ENCODE measurements around the gene FAM24A.

The FAM24A gene

GRCh38 chr10:122910310-122910709 lies at the start of gene FAM24A:
TSS of gene FAM24A (plus strand) at chr10:122910610. CDS start at chr10:122911635, 1,025 bp downstream.
- H4K20me1 ChIP-seq (ENCODE audit: insufficient read depth, low read length) = no peaks in the 10 kb centered on the region
- H3K4me3 ChIP-seq (ENCODE audit: low read length) = no peak within 1 kb of the TSS
- H3K27ac ChIP-seq (ENCODE audit: low read length) = no peak within 1 kb of the TSS
- H3K9me2 ChIP-seq (replicated peaks; ENCODE audit: insufficient read depth, low read length) = no peaks in the 10 kb centered on the region
- no peaks in the 10 kb centered on the region for H3K27me3 ChIP-seq (replicated peaks; ENCODE audit: insufficient read depth, low read length)
- no peak for TF ChIP-seq EZH2 (optimal IDR thresholded peaks at IDR 0.05; ENCODE audit: low read depth, low read length)
- no peak for TF ChIP-seq CTCF (IDR thresholded peaks at IDR 0.05; ENCODE audit: low read length)
- no peak for TF ChIP-seq EZH2phosphoT487 (IDR thresholded peaks at IDR 0.05; ENCODE audit: low read length)
- H3K79me2 ChIP-seq (ENCODE audit: low read length) = no peaks in the 10 kb centered on the region
- no peaks in the 10 kb centered on the region for H3K9me3 ChIP-seq (replicated peaks; ENCODE audit: insufficient read depth, low read length)
- H2AFZ ChIP-seq (ENCODE audit: low read length) = no peak within 1 kb of the TSS
- H3K36me3 ChIP-seq (replicated peaks; ENCODE audit: insufficient read depth, low read length) = no peaks in the 10 kb centered on the region
- H3K4me2 ChIP-seq (ENCODE audit: low read depth, low read length) = no peak within 1 kb of the TSS
- H3K4me1 ChIP-seq (ENCODE audit: low read length) = no peaks in the 10 kb centered on the region
- DNase-seq = no peak
- no peak within 1 kb of the TSS for H3K9ac ChIP-seq (ENCODE audit: low read length)
- H3F3A ChIP-seq (ENCODE audit: insufficient read depth, low read length) = no peaks in the 10 kb centered on the region

GRCh38 chr10:122861711-122862161 lies 48.7 kb upstream of the FAM24A start:
- Histone ChIP-seq H3K4me3 (ENCODE audit: low read length) (no peak overlapping the region), H3F3A (ENCODE audit: insufficient read depth, low read length) (no peaks in the 10 kb centered on the region), H3K27me3 (replicated peaks; ENCODE audit: insufficient read depth, low read length) (no peaks in the 10 kb centered on the region), H3K27ac (ENCODE audit: low read length) (no peak overlapping the region), H3K79me2 (ENCODE audit: low read length) (peaks cover 88% of the 10 kb centered on the region), H3K4me2 (ENCODE audit: low read depth, low read length) (no peak overlapping the region), H3K9me3 (replicated peaks; ENCODE audit: insufficient read depth, low read length) (no peaks in the 10 kb centered on the region), H3K9me2 (replicated peaks; ENCODE audit: insufficient read depth, low read length) (no peaks in the 10 kb centered on the region), H3K9ac (ENCODE audit: low read length) (no peak overlapping the region), H3K4me1 (ENCODE audit: low read length) (no peaks in the 10 kb centered on the region), H3K36me3 (replicated peaks; ENCODE audit: insufficient read depth, low read length) (no peaks in the 10 kb centered on the region), H2AFZ (ENCODE audit: low read length) (no peak overlapping the region), H4K20me1 (ENCODE audit: insufficient read depth, low read length) (no peaks in the 10 kb centered on the region)
- TF ChIP-seq CTCF (IDR thresholded peaks at IDR 0.05; ENCODE audit: low read length) = no peak
- TF ChIP-seq EZH2 (optimal IDR thresholded peaks at IDR 0.05; ENCODE audit: low read depth, low read length) = no peak
- TF ChIP-seq EZH2phosphoT487 (IDR thresholded peaks at IDR 0.05; ENCODE audit: low read length) = no peak
- no peak for DNase-seq

- no peak for TF ChIP-seq EZH2phosphoT487 (IDR thresholded peaks at IDR 0.05; ENCODE audit: low read length)
- no peak for TF ChIP-seq CTCF (IDR thresholded peaks at IDR 0.05; ENCODE audit: low read length)
- TF ChIP-seq EZH2 (optimal IDR thresholded peaks at IDR 0.05; ENCODE audit: low read depth, low read length) = no peak
- H4K20me1 ChIP-seq (ENCODE audit: insufficient read depth, low read length) = no peaks in the 10 kb centered on the region
- H3K4me3 ChIP-seq (ENCODE audit: low read length) = no peak overlapping the region
- H3K36me3 ChIP-seq (replicated peaks; ENCODE audit: insufficient read depth, low read length) = no peaks in the 10 kb centered on the region
- no peak overlapping the region for H3K27ac ChIP-seq (ENCODE audit: low read length)
- no peaks in the 10 kb centered on the region for H3K4me1 ChIP-seq (ENCODE audit: low read length)
- no peak for DNase-seq
- H2AFZ ChIP-seq (ENCODE audit: low read length) = no peak overlapping the region
- H3K9ac ChIP-seq (ENCODE audit: low read length) = no peak overlapping the region
- no peaks in the 10 kb centered on the region for H3K9me3 ChIP-seq (replicated peaks; ENCODE audit: insufficient read depth, low read length)
- no peaks in the 10 kb centered on the region for H3F3A ChIP-seq (ENCODE audit: insufficient read depth, low read length)
- H3K9me2 ChIP-seq (replicated peaks; ENCODE audit: insufficient read depth, low read length) = no peaks in the 10 kb centered on the region
- H3K4me2 ChIP-seq (ENCODE audit: low read depth, low read length) = no peak overlapping the region
- H3K27me3 ChIP-seq (replicated peaks; ENCODE audit: insufficient read depth, low read length) = no peaks in the 10 kb centered on the region
- peaks cover 81% of the 10 kb centered on the region for H3K79me2 ChIP-seq (ENCODE audit: low read length)
Measured at GRCh38 chr10:122863216-122864193, 46.9 kb upstream of the FAM24A start.

All from MM.1S (cell line).